Activated CD8-positive, alpha-beta T cell treated with anti-CD3 and anti-CD28 coated beads for 36 hours (primary cell): ENCODE results near the gene BOLL. TPM values are rescaled to one million over a fixed set of nuclear protein-coding genes. Genes with fewer than 3 reads are reported as not detected.

Experiments used
- ATAC-seq: fragments of 200-7000 bp; cut with Tn5 transposase; one replicate; pipeline ENCODE4 v1.10.0; 2021; ENCODE audit warnings: mild to moderate bottlenecking, moderate library complexity
- CTCF ChIA-PET: fragments of 350-600 bp; sonication (Branson Sonifier 250); formaldehyde crosslinking; loops from one replicate; lab custom pipeline; 2021; ENCODE audit warnings: antibody characterized with exemption; lab: Charles Lee
- POLR2A ChIA-PET: fragments of 350-600 bp; sonication (Branson Sonifier 250); formaldehyde crosslinking; loops from one replicate; lab custom pipeline; 2021; ENCODE audit warnings: antibody characterized with exemption; lab: Charles Lee
- DNase-seq: peaks from one replicate; pipeline ENCODE4 v3.0.0-alpha.2; 2020
- H3K27ac Mint-ChIP-seq: one replicate; pipeline ENCODE4 v1.8.0; 2021; ENCODE audit warnings: mild to moderate bottlenecking, mixed read lengths
- H3K27me3 Mint-ChIP-seq: one replicate; pipeline ENCODE4 v1.8.0; 2021; ENCODE audit warnings: mixed read lengths
- H3K36me3 Mint-ChIP-seq: one replicate; pipeline ENCODE4 v1.8.0; 2021; ENCODE audit warnings: low read depth, mixed read lengths
- H3K4me1 Mint-ChIP-seq: one replicate; pipeline ENCODE4 v1.8.0; 2021; ENCODE audit warnings: low read depth, mixed read lengths
- H3K4me3 Mint-ChIP-seq: one replicate; pipeline ENCODE4 v1.8.0; 2021; ENCODE audit warnings: mild to moderate bottlenecking, moderate library complexity, mixed read lengths
- H3K9me3 Mint-ChIP-seq: one replicate; pipeline ENCODE4 v1.8.0; 2021; ENCODE audit warnings: mixed read lengths
- intact Hi-C: fragments of 100-400 bp; cut with micrococcal nuclease; formaldehyde crosslinking; loops from one replicate; pipeline ENCODE4 v1.10.0; 2022
- total RNA-seq, 2 experiments: library from RNA; stranded (reverse); gene quantifications; one replicate each; pipeline ENCODE4 v1.2.3, GENCODE V29; 2021
- TF ChIP-seq, protein P1 (sequence below): fragments of 200-600 bp; IDR thresholded peaks from one replicate; pipeline ENCODE4 v1.8.0; 2022; ENCODE audit warnings: antibody characterized with exemption, mild to moderate bottlenecking

Gene BOLL
- total RNA-seq, 2 experiments from 2014 or later = not detected

- POLR2A ChIA-PET = interaction anchor here (0.9 to 3.3 kb wide), 4 partner anchors 11 to 207 kb away, joined by 3 to 19 read pairs (median 4); partner anchors contain the start of genes HSPD1 and HSPE1
- H3K27ac Mint-ChIP-seq = no peak overlapping the region
- no peaks in the 10 kb centered on the region for H3K27me3 Mint-ChIP-seq
- TF ChIP-seq, protein P1, sequence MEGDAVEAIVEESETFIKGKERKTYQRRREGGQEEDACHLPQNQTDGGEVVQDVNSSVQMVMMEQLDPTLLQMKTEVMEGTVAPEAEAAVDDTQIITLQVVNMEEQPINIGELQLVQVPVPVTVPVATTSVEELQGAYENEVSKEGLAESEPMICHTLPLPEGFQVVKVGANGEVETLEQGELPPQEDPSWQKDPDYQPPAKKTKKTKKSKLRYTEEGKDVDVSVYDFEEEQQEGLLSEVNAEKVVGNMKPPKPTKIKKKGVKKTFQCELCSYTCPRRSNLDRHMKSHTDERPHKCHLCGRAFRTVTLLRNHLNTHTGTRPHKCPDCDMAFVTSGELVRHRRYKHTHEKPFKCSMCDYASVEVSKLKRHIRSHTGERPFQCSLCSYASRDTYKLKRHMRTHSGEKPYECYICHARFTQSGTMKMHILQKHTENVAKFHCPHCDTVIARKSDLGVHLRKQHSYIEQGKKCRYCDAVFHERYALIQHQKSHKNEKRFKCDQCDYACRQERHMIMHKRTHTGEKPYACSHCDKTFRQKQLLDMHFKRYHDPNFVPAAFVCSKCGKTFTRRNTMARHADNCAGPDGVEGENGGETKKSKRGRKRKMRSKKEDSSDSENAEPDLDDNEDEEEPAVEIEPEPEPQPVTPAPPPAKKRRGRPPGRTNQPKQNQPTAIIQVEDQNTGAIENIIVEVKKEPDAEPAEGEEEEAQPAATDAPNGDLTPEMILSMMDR = no peak
- H3K4me3 Mint-ChIP-seq = peak overlapping the region; percentile 78
- H3K9me3 Mint-ChIP-seq = no peaks in the 10 kb centered on the region
- CTCF ChIA-PET = interaction anchor here (0.6 to 3.2 kb wide), 10 partner anchors 9 to 291 kb away, joined by 3 to 24 read pairs (median 4); no protein-coding TSS in a partner anchor
- no peak for DNase-seq
- intact Hi-C loops = loop anchor here (2.0 to 10.0 kb wide), 2 partner anchors 70 to 272 kb away; partner anchors contain the start of gene SF3B1
- no peak for ATAC-seq
- H3K4me1 Mint-ChIP-seq = peaks cover 42% of the 10 kb centered on the region
- peaks cover 47% of the 10 kb centered on the region for H3K36me3 Mint-ChIP-seq
Measured at GRCh38 chr2:197706839-197707207, 78.3 kb downstream of the BOLL start.

GRCh38 chr2:197705912-197706838 lies 78.9 kb downstream of the BOLL start:
- TF ChIP-seq, protein P1 = no peak
- Mint-ChIP-seq H3K27ac (peak overlapping the region; percentile 91), H3K4me3 (peak overlapping the region; percentile 78), H3K4me1 (peaks cover 35% of the 10 kb centered on the region), H3K36me3 (peaks cover 41% of the 10 kb centered on the region), H3K9me3 (no peaks in the 10 kb centered on the region), H3K27me3 (no peaks in the 10 kb centered on the region)
- ATAC-seq (no peak), DNase-seq (peak; percentile 18)
- ChIA-PET POLR2A (interaction anchor here (0.9 to 3.3 kb wide), 5 partner anchors 12 to 206 kb away, joined by 3 to 19 read pairs (median 3); partner anchors contain the start of genes HSPD1 and HSPE1), CTCF (interaction anchor here (0.6 to 3.2 kb wide), 10 partner anchors 9 to 291 kb away, joined by 3 to 24 read pairs (median 4); no protein-coding TSS in a partner anchor)
- intact Hi-C loops = loop anchor here (2.0 to 10.0 kb wide), 2 partner anchors 71 to 271 kb away; partner anchors contain the start of gene SF3B1

- intact Hi-C loops = loop anchor here (10.0 kb wide), 1 partner anchor 271 kb away; the partner anchor contains the start of gene SF3B1
- DNase-seq = peak; percentile 92
- peak within 1 kb of the TSS; percentile 78 for H3K4me3 Mint-ChIP-seq
- ChIA-PET POLR2A (interaction anchor here (0.7 to 3.3 kb wide), 9 partner anchors 10 to 696 kb away, joined by 3 to 19 read pairs (median 3); partner anchors contain the start of genes COQ10B, HSPD1, HSPE1 and MOB4), CTCF (interaction anchor here (1.2 to 3.2 kb wide), 2 partner anchors 74 to 108 kb away, joined by 3 to 24 read pairs; no protein-coding TSS in a partner anchor)
- H3K27ac Mint-ChIP-seq = peak within 1 kb of the TSS; percentile 98
- peaks cover 36% of the 10 kb centered on the region for H3K4me1 Mint-ChIP-seq
- no peaks in the 10 kb centered on the region for H3K9me3 Mint-ChIP-seq
- H3K27me3 Mint-ChIP-seq = no peaks in the 10 kb centered on the region
- TF ChIP-seq, protein P1 = no peak
- peak; percentile 84 for ATAC-seq
- peaks cover 36% of the 10 kb centered on the region for H3K36me3 Mint-ChIP-seq
Measured at GRCh38 chr2:197705121-197705911, 79.8 kb downstream of the BOLL start, which contains the start of gene MARS2. Gene MARS2 (plus strand): TSS chr2:197705369. CDS start chr2:197705406, 37 bp downstream.

- Mint-ChIP-seq H3K36me3 (peaks cover 28% of the 10 kb centered on the region), H3K27me3 (no peaks in the 10 kb centered on the region), H3K27ac (peak overlapping the region; percentile 98), H3K4me1 (peaks cover 28% of the 10 kb centered on the region), H3K9me3 (no peaks in the 10 kb centered on the region), H3K4me3 (peak overlapping the region; percentile 78)
- peak; percentile 31 for ATAC-seq
- intact Hi-C loops = loop anchor here (10.0 kb wide), 1 partner anchor 270 kb away; the partner anchor contains the start of gene SF3B1
- ChIA-PET CTCF (interaction anchor here (1.2 kb wide), 1 partner anchor 109 kb away, joined by 3 read pairs; no protein-coding TSS in a partner anchor), POLR2A (interaction anchor here (0.6 to 3.3 kb wide), 8 partner anchors 11 to 695 kb away, joined by 3 to 19 read pairs (median 3); partner anchors contain the start of genes COQ10B, HSPD1, HSPE1 and MOB4)
- DNase-seq = no peak
- TF ChIP-seq, protein P1 = no peak
Measured at GRCh38 chr2:197704434-197705120, 80.5 kb downstream of the BOLL start.
